Ovary (tissue), 9 donors: ENCODE data around the gene NHSL2. TPM values are rescaled to one million over a fixed set of nuclear protein-coding genes. Genes with fewer than 3 reads are reported as not detected.

ENCODE experiments used
- DNase-seq, 5 donors: peaks; one replicate each; pipeline ENCODE4 v3.0.0-alpha.2; 2019 to 2020
- H3K27ac ChIP-seq, 2 donors: fragments of 200-600 bp; one replicate each; pipeline versions ENCODE4 v1.5.1 to v1.8.0; 2019 to 2022
- H3K27me3 ChIP-seq: fragments of 200-600 bp; one replicate; pipeline ENCODE4 v1.8.0; 2022
- H3K36me3 ChIP-seq: fragments of 200-600 bp; sonication (generic); one replicate; pipeline ENCODE4 v1.5.1; 2019
- H3K4me1 ChIP-seq: one replicate; pipeline ENCODE4 v1.8.1; 2013; ENCODE audit warnings: mild to moderate bottlenecking, moderate library complexity; ENCODE audit not compliant: insufficient read depth
- H3K4me3 ChIP-seq: fragments of 200-600 bp; sonication (generic); one replicate; pipeline ENCODE4 v1.5.1; 2017
- H3K9me3 ChIP-seq, 2 donors: fragments of 200-600 bp in 1 of 2; sonication (generic) in 1 of 2; one replicate each; pipeline versions ENCODE4 v1.5.1 to v1.8.1; 2013 to 2019; ENCODE audit warnings: mild to moderate bottlenecking in 1 of 2, moderate library complexity in 1 of 2
- CTCF ChIP-seq, 3 donors: fragments of 450-650 bp in 2 of 3; fragments of 200-600 bp in 1 of 3; IDR thresholded peaks; one replicate each; pipeline versions ENCODE4 v1.5.1 to v1.8.0; 2016 to 2022; ENCODE audit warnings: antibody characterized with exemption in 3 of 3, mild to moderate bottlenecking in 1 of 3
- EP300 ChIP-seq: sonication (generic); formaldehyde crosslinking; IDR thresholded peaks from one replicate; pipeline ENCODE4 v1.6.1; 2017; ENCODE audit warnings: antibody characterized with exemption
- POLR2A ChIP-seq: fragments of 450-650 bp; IDR thresholded peaks from one replicate; pipeline ENCODE4 v1.6.1; 2017; ENCODE audit warnings: antibody characterized with exemption, mild to moderate bottlenecking, moderate library complexity
- WGBS, 3 donors: extraction: QIAGEN DNeasy Blood & Tissue Kit in 1 of 3; methylation state at CpG; one replicate each; pipeline versions ENCODE4 v1.1.5 to v1.1.7; 2013 to 2017; 5-methylcytosine and 5-hydroxymethylcytosine counted together
- intact Hi-C, 4 donors: fragments of 100-400 bp; cut with DNase I; formaldehyde crosslinking; loops; one replicate each; pipeline versions ENCODE4 v1.11.0 to v1.15.1; 2022 to 2023
- polyA plus RNA-seq, 2 donors: library from polyadenylated mRNA; stranded (reverse); fragments of 200-250 nt in 1 of 2; fragments of 350-450 nt in 1 of 2; fragmentation: Illumina TruSeq in 1 of 2; extraction: RNeasy Lipid Tissue Mini Kit (QIAGEN cat#74804) in 1 of 2; gene quantifications; one replicate each; pipeline ENCODE4 v1.2.3, GENCODE V29; 2013 to 2014
- total RNA-seq, 7 donors: library from RNA; depleted of rRNA in 2 of 7; stranded (reverse); fragments of >200 nt in 2 of 7; fragmentation: NEBNext Ultra II Directional in 3 of 7; extraction: Animal tissue kit (Norgen Biotek cat#: 25700) in 3 of 7; gene quantifications; one replicate each; pipeline versions ENCODE4 v1.1.0 to v1.2.4, GENCODE V29; 2016 to 2023
- donor health status: DM: no; HTN: no; CAD: no; lungs with moderate emphysema.
- donor health status: DM: no; HTN: no; CAD: no.
- donor health status: Bipolar disorder and iron deficiency.
- donor health status: DM: yes; HTN: yes; CAD: no.
- donor health status: DM: no; HTN: no; CAD: no.
- donor health status: DM: yes; HTN: yes; CAD: no.

The NHSL2 gene
- total and polyA plus RNA-seq, 9 donors: 1.2 to 9.2 (median 4.4) TPM

- intact Hi-C loops: loop anchor here (2.0 to 5.0 kb wide), 5 partner anchors 105 to 130 kb away; no protein-coding TSS in a partner anchor
- DNase-seq: no peak
- Histone ChIP-seq H3K4me1 (no peaks in the 10 kb centered on the region), H3K4me3 (no peak overlapping the region), H3K9me3 (no peaks in the 10 kb centered on the region), H3K36me3 (no peaks in the 10 kb centered on the region), H3K27me3 (no peaks in the 10 kb centered on the region), H3K27ac (no peak overlapping the region)
- no peak for TF ChIP-seq CTCF (IDR thresholded peaks at IDR 0.05)
- no peak for TF ChIP-seq EP300
- TF ChIP-seq POLR2A: no peak
- 51 to 75% (median 61%) methylated on average over 3 of the region's 3 CpGs for WGBS, 3 donors
Observed at GRCh38 chrX:72127332-72127731, 216.7 kb downstream of the NHSL2 start.

GRCh38 chrX:72128183-72128834 is 217.7 kb downstream of the NHSL2 start:
- no peak overlapping the region for H3K4me3 ChIP-seq
- no peaks in the 10 kb centered on the region for H3K9me3 ChIP-seq
- no peak for DNase-seq
- TF ChIP-seq POLR2A (no peak), CTCF (IDR thresholded peaks at IDR 0.05) (no peak), EP300 (no peak)
- no peaks in the 10 kb centered on the region for H3K36me3 ChIP-seq
- 65 to 72% (median 70%) methylated on average over 4 of the region's 4 CpGs for WGBS, 3 donors
- no peaks in the 10 kb centered on the region for H3K27me3 ChIP-seq
- H3K27ac ChIP-seq: no peak overlapping the region
- intact Hi-C loops: loop anchor here in 3 of 4 donors (5.0 kb wide), 4 partner anchors 106 to 131 kb away; no protein-coding TSS in a partner anchor
- no peaks in the 10 kb centered on the region for H3K4me1 ChIP-seq

- H3K27me3 ChIP-seq: no peaks in the 10 kb centered on the region
- H3K9me3 ChIP-seq: no peaks in the 10 kb centered on the region
- WGBS, 3 donors: 55 to 65% (median 60%) methylated on average over 6 of the region's 6 CpGs
- intact Hi-C loops: loop anchor here in 3 of 4 donors (5.0 kb wide), 4 partner anchors 107 to 132 kb away; no protein-coding TSS in a partner anchor
- no peak overlapping the region for H3K27ac ChIP-seq
- no peak for TF ChIP-seq CTCF (IDR thresholded peaks at IDR 0.05)
- no peak for TF ChIP-seq POLR2A
- no peak for TF ChIP-seq EP300
- no peaks in the 10 kb centered on the region for H3K36me3 ChIP-seq
- H3K4me1 ChIP-seq: no peaks in the 10 kb centered on the region
- no peak for DNase-seq
- H3K4me3 ChIP-seq: no peak overlapping the region
Observed at GRCh38 chrX:72128881-72129280, 218.2 kb downstream of the NHSL2 start.

- Histone ChIP-seq H3K36me3 (no peaks in the 10 kb centered on the region), H3K27me3 (no peaks in the 10 kb centered on the region), H3K4me1 (no peaks in the 10 kb centered on the region), H3K27ac (no peak overlapping the region), H3K9me3 (no peaks in the 10 kb centered on the region), H3K4me3 (no peak overlapping the region)
- DNase-seq: no peak
- intact Hi-C loops: loop anchor here in 3 of 4 donors (5.0 kb wide), 4 partner anchors 107 to 132 kb away; no protein-coding TSS in a partner anchor
- WGBS, 3 donors: 89 to 91% (median 90%) methylated on average over 16 of the region's 16 CpGs
- no peak for TF ChIP-seq EP300
- no peak for TF ChIP-seq CTCF (IDR thresholded peaks at IDR 0.05)
- no peak for TF ChIP-seq POLR2A
Observed at GRCh38 chrX:72129661-72130060, 219.0 kb downstream of the NHSL2 start.
